Measurements from ENCODE around the gene ZFAND4. TPM values are rescaled to one million over a fixed set of nuclear protein-coding genes. Genes with fewer than 3 reads are reported as not detected.

Gene ZFAND4
- total RNA-seq, 1 experiment from 2014 or later: 17.2 TPM

DNA sequence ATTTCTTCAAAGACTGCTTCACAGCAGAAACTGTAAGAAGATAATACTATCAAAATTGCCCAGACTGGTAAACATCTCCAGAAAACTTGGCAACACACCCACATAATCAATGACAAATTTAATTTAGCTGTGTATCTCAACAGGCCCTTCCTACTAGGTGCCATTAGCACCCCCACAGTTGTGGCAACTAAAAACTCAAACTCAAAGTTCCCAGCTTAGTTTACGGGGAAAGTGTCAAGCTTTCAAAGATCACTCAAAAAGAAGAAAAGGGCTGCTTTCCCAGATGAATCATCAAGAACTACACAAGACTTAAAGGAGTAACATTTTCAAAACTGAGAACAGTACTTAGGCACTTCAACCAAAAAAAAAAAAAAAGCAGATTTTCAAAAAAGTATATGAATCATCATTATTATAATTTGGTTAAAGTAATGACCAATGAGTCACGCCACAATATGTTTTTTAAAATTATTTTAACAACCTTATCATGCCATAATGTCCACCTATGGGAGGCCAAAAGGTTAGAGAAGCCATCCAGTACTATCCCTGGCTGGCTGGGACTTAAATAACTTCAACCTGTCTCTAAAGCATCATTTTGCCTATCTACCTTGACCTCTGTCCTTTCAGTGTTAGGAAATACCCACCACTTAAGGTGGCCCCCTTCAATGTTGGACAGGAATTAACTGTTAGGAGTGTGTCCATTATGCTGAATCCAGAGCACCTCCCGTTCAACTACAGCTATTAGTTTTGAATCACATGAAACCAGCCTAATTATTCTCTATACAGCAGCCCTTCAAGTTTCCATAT, 90.8 kb downstream of the ZFAND4 start:
- Mint-ChIP-seq H3K36me3 (ENCODE audit: insufficient read depth in 1 of 3, low read depth in 3 of 3) (peaks cover 0 to 2% (median 0%) of the 10 kb centered on the region in 3 experiments; a peak in 1 of 7 replicates), H3K27ac (no peak overlapping the region), H3K27me3 (ENCODE audit: low read depth) (no peaks in the 10 kb centered on the region), H3K4me3 (no peak overlapping the region), H3K4me1 (peaks cover 5 to 13% of the 10 kb centered on the region in 2 experiments), H3K9me3 (peaks cover 2% of the 10 kb centered on the region in 2 experiments; a peak in 3 of 5 replicates)
- H3K23me2 ChIP-seq (ENCODE audit: insufficient read length, low read depth, low read length, poor library complexity, severe bottlenecking): no peaks in the 10 kb centered on the region
- no peak overlapping the region for H4K5ac ChIP-seq (ENCODE audit: insufficient read length, low read depth, low read length)
- H3K4me1 ChIP-seq (ENCODE audit: insufficient read depth, low read length): no peaks in the 10 kb centered on the region
- H3K79me1 ChIP-seq (ENCODE audit: insufficient read depth, low read depth, low read length, poor library complexity, severe bottlenecking): no peaks in the 10 kb centered on the region
- H4K91ac ChIP-seq (ENCODE audit: insufficient read length, low read depth, low read length): no peak overlapping the region
- H3K27ac ChIP-seq (ENCODE audit: insufficient read length, low read depth, low read length): no peak overlapping the region
- no peaks in the 10 kb centered on the region for H3K27me3 ChIP-seq (ENCODE audit: insufficient read depth, low read length)
- no CpG with 5 or more reads among the region's 3 CpGs for WGBS (ENCODE audit: extremely low coverage, insufficient read length, low lambda C conversion rate)
- H2AFZ ChIP-seq (ENCODE audit: low read length): no peak overlapping the region
- H4K20me1 ChIP-seq (ENCODE audit: control insufficient read depth, insufficient read depth, insufficient read length): no peaks in the 10 kb centered on the region
- no peak overlapping the region for H2BK5ac ChIP-seq (ENCODE audit: insufficient read length, low read length)
- H3K23ac ChIP-seq (ENCODE audit: insufficient read length, low read depth, low read length): no peak overlapping the region
- H3K4me2 ChIP-seq (ENCODE audit: insufficient read depth, insufficient read length, low read length): no peak overlapping the region
- no peak overlapping the region for H3K56ac ChIP-seq (ENCODE audit: insufficient read length, low read depth, low read length)
- H2BK15ac ChIP-seq (ENCODE audit: low read depth, low read length): no peak overlapping the region
- TF ChIP-seq, protein P1, sequence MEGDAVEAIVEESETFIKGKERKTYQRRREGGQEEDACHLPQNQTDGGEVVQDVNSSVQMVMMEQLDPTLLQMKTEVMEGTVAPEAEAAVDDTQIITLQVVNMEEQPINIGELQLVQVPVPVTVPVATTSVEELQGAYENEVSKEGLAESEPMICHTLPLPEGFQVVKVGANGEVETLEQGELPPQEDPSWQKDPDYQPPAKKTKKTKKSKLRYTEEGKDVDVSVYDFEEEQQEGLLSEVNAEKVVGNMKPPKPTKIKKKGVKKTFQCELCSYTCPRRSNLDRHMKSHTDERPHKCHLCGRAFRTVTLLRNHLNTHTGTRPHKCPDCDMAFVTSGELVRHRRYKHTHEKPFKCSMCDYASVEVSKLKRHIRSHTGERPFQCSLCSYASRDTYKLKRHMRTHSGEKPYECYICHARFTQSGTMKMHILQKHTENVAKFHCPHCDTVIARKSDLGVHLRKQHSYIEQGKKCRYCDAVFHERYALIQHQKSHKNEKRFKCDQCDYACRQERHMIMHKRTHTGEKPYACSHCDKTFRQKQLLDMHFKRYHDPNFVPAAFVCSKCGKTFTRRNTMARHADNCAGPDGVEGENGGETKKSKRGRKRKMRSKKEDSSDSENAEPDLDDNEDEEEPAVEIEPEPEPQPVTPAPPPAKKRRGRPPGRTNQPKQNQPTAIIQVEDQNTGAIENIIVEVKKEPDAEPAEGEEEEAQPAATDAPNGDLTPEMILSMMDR (conservative IDR thresholded peaks at IDR 0.05): no peak
- no peak overlapping the region for H2AK5ac ChIP-seq (ENCODE audit: insufficient read length, low read length)
- H2BK120ac ChIP-seq (ENCODE audit: low read depth, low read length, poor library complexity, severe bottlenecking): no peak overlapping the region
- H3K14ac ChIP-seq (ENCODE audit: insufficient read depth, low read length): no peak overlapping the region
- DNase-seq: no peak
- H3K18ac ChIP-seq (ENCODE audit: insufficient read length, low read depth, low read length): no peak overlapping the region
- no peak overlapping the region for H3T11ph ChIP-seq (ENCODE audit: low read length)
- no peak overlapping the region for H2BK20ac ChIP-seq (ENCODE audit: low read depth, low read length, poor library complexity, severe bottlenecking)
- H2BK12ac ChIP-seq (ENCODE audit: insufficient read length, low read depth, low read length): no peak overlapping the region
- H4K8ac ChIP-seq (replicated peaks; ENCODE audit: insufficient read length, low read depth, low read length): no peak overlapping the region
- H3K79me2 ChIP-seq (ENCODE audit: insufficient read depth, low read length): no peaks in the 10 kb centered on the region
- no peak overlapping the region for H3K4ac ChIP-seq (ENCODE audit: low read depth, low read length)
- H3K9me3 ChIP-seq (ENCODE audit: control insufficient read depth, low read depth, low read length): no peaks in the 10 kb centered on the region
- no peak overlapping the region for H3K9ac ChIP-seq (ENCODE audit: extremely low read depth, insufficient read length, low read length)

Data from H9 (cell line).